ENCODE measurements around the gene VDR.

GRCh38 chr12:47882781-47883546, 21.8 kb downstream of the VDR start:
- TF ChIP-seq CTCF (IDR thresholded peaks at IDR 0.05) (no peak), EZH2 (IDR thresholded peaks at IDR 0.05; ENCODE audit: borderline replicate concordance, insufficient read depth, low read depth, low read length, poor library complexity, severe bottlenecking) (no peak)
